Measurements from ENCODE around the gene NPIPB4.
"Not testable (repeated sequence)": the region's sequence is repeated elsewhere in the genome, so short reads cannot be mapped to it uniquely, and the experiment has no call there.

NPIPB4 gene

GRCh38 chr16:21857656-21858055 is at the start of gene NPIPB4:
Gene NPIPB4 (minus strand): TSS chr16:21857756. CDS start chr16:21857378, 378 bp downstream.
- not testable (repeated sequence) for DNase-seq (ENCODE audit: low read depth)

- DNase-seq (ENCODE audit: low read depth): not testable (repeated sequence)
These were observed 41.4 kb upstream of the NPIPB4 start for GRCh38 chr16:21898998-21899397.

GRCh38 chr16:21881988-21882387 is 24.4 kb upstream of the NPIPB4 start:
- DNase-seq (ENCODE audit: low read depth): not testable (repeated sequence)

DNA sequence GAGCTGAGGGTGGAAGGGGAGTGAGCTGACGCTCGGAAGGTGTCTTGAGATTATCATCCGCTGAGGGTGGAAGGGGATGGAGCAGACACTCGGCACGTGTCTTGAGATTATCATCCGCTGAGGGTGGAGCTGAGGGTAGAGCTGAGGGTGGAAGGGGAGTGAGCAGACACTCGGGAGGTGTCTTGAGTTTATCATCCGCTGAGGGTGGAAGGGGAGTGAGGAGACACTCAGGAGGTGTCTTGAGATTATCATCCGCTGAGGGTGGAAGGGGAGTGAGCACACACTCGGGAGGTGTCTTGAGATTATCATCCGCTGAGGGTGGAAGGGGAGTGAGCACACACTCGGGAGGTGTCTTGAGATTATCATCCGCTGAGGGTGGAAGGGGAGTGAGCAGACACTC is 20.4 kb downstream of the NPIPB4 start:
- DNase-seq (ENCODE audit: low read depth): not testable (repeated sequence)

- not testable (repeated sequence) for DNase-seq (ENCODE audit: low read depth)
These were observed 21.2 kb downstream of the NPIPB4 start for GRCh38 chr16:21836334-21836733.

DNA sequence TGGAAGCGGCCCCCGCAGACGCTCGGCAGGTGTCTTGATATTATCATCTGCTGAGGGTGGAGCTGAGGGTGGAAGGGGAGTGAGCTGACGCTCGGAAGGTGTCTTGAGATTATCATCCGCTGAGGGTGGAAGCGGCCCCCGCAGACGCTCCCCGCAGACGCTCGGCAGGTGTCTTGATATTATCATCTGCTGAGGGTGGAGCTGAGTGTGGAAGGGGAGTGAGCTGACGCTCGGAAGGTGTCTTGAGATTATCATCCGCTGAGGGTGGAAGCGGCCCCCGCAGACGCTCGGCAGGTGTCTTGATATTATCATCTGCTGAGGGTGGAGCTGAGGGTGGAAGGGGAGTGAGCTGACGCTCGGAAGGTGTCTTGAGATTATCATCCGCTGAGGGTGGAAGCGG is 21.8 kb downstream of the NPIPB4 start:
- DNase-seq (ENCODE audit: low read depth): not testable (repeated sequence)

DNA sequence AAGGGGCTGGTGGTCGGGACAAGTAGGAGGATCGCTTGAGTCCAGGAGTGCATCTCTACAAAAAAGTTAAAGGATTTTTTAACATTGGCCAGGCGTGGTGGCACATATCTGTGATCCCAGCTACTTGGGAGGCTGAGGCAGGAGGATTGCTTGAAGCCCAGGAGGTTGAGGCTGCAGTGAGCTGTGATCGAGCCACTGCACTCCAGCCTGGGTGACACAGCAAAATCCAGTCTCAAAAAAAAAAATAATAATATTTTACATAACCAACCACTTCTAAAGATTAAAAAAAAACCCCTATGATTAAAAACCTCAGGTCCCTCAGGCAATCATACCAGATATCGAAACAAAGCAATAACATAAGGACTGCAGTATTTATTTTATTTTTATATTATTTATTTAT is 23.3 kb downstream of the NPIPB4 start:
- not testable (repeated sequence) for DNase-seq (ENCODE audit: low read depth)

DNA sequence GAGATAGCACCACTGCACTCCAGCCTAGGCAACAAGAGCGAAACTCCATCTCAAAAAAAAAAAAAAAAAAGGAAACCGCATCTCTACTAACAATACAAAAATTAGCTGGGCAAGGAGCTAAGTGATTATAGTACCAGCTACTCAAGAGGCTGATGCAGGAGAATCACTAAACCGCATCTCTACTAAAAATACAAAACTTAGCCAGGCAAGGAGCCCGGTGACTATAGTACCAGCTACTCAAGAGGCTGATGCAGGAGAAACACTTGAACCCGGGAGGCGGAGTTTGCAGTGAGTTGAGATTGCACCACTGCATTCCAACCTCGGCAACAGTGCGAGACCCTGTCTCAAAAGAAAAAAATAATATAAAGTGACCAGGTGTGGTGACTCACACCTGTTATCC is 27.6 kb downstream of the NPIPB4 start:
- not testable (repeated sequence) for DNase-seq (ENCODE audit: low read depth)

DNA sequence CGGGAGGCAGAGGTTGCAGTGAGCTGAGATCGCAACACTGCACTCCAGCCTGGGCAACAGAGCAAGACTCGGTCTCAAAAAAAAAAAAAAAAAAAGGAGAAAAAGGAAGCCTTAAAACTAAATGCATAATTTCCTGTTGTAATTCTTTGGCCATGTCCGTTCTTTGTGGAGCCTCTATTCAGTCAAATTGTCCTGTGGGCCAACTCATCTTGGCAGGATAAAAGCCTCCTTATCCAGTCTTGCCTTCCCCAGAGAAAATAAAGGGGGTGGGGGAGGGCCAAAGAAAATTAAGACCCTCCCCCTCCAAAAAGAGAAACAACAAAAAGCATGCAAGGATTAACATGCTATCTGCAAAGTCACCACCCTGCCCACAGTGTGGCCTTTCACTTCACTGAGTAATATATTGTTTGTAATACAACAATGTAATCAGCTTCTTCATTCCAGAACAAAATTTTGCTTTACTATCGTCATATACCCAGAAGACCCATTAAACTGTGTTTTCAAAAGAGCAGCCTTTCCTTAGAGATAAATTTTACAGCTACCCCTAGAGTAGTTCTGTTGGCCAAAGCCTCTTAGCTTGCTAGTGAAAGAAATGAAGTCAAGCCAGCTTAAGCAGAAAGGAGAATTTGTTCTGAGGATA is 31.4 kb downstream of the NPIPB4 start:
- DNase-seq (ENCODE audit: low read depth): not testable (repeated sequence)

DNA sequence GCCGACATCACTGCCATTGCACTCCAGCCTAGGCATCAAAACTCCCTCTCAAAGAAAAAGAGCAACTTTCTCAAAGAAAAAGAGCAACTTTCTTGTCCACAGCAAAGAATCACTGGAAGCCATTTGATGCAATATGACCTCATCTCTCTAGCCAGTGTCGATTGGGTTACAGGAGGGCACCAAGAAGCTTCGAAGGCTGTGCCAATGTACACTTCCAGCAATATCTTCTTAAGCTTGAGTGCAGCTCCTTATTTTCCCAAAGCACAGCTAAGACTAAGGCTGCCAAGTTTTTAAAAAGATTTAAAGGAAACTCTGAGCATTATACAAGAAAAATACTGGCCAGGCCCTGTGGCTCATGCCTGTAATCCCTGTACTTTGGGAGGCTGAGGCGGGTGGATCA is 32.0 kb downstream of the NPIPB4 start:
- not testable (repeated sequence) for DNase-seq (ENCODE audit: low read depth)

- DNase-seq (ENCODE audit: low read depth): not testable (repeated sequence)
These were observed 34.3 kb downstream of the NPIPB4 start for GRCh38 chr16:21823258-21823657.

- DNase-seq (ENCODE audit: low read depth): not testable (repeated sequence)
These were observed 36.6 kb downstream of the NPIPB4 start for GRCh38 chr16:21820908-21821465.

DNA sequence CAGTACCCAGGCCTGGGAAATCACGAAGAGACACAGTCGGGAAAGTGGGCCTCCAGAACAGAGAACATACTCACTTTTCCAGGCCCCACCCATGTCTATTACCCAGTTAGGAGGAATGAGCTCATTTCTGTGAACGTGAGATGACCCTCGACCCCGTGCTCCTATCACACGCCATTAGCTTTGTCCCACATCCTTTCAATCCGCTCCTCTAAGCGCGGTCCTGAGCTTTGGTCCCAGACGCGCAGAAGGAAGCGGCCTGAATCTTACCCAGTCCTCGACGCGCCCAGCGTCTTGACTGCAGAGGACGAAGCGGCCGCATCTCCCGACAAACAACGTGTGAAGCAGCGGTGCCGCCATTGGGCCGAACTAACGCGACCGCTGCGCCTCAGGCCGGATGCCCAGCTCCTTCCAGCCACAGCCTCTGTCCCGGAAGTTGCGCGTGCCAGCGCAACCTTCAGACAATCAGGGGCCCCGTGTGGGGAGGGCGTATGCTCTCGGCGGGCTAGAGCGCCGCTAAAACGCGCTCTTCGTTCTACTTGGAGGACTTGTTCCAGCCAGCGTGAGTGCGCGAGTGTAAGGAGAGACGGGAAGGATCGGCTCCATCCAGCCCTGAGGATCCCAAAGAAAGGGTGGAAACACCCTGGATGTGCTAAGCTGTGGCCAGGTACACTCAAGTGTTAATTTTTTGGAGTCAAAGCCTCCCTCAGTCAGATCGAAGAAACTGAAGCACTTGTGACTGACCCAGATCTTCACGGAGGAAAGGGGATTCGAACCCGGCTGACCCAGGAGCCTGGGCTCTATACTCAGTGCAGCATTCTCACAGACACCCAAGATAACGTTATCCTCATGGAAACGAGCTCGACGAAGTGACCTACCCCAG is 37.3 kb downstream of the NPIPB4 start:
- DNase-seq (ENCODE audit: low read depth): peak; percentile 13

DNA sequence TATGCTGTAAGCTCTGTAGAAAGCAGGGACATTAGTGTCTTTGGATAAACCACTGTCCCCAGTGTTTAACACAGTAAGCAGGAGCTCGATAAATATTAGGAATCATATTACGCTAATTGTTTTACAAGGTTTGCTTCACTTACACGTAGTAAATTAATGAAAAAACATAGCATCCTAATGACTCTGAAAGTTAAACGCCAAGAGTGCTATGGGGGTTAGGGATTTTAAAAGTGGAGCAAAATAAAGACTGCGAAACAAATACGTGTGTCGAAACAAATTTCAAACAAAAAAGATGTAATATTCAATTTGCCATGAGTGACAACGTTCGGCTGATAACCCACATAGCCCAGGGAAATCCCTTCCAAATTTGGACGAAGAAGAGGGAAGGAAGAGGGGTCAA is 37.9 kb downstream of the NPIPB4 start:
- DNase-seq (ENCODE audit: low read depth): not testable (repeated sequence)

DNA sequence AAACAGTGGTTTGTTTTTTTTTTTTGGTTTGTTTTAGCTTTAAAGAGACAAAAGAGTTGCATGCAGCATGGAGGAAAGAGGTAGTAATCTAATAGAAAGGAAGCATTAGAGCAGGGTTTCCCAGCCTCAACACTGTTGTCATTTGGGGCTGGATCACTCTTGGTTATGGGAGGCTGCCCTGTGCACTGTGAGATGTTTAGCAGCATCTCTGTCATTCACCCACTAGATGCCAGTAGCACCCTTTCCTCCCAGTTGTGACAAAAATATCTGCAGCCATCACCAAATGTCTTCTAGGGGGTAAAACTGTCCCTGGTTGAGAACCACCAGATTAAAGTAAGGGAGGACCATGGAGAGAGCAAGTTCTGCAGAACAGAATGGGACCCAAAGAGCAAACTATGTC is 40.5 kb downstream of the NPIPB4 start:
- DNase-seq (ENCODE audit: low read depth): not testable (repeated sequence)

GRCh38 chr16:21815694-21816093 is 41.9 kb downstream of the NPIPB4 start:
- not testable (repeated sequence) for DNase-seq (ENCODE audit: low read depth)

DNA sequence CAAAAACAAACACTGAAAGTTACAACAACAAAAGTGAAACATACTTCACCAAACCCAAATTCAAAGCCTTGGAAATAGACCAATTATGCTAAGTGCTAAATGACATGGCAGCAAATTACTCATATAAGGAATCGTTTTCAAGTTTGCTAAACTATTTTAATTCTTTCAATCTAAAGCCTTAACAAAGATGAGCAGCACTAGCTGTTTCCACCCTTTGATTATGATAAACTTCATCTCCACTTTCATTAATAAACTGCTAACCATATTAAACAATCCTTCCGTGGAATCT is 55.2 kb downstream of the NPIPB4 start:
- DNase-seq (ENCODE audit: low read depth): not testable (repeated sequence)

GRCh38 chr16:21801538-21802374 is 55.8 kb downstream of the NPIPB4 start:
- DNase-seq (ENCODE audit: low read depth): peak; percentile 14

DNA sequence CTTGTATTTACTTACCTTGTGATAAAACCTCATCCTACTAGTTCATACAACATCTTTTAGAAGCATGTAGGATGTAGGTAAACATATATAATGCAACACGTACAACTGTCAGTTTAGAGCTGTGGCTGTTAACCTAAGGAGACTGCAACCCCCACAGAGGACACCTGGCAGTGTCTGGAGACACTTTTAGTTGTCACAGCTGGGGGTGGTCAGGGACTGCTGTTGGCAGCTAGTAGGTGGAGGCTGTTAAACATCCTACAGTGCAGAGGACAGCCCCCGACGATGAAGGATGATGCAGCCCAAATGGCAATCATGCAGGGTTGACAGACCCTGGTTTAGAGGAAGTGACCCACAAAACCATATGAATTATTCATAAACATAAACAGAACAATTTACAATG is 59.0 kb downstream of the NPIPB4 start:
- DNase-seq (ENCODE audit: low read depth): not testable (repeated sequence)

GRCh38 chr16:21793310-21793709 is 64.2 kb downstream of the NPIPB4 start:
- DNase-seq (ENCODE audit: low read depth): not testable (repeated sequence)

GRCh38 chr16:21790506-21790905 is 67.0 kb downstream of the NPIPB4 start:
- not testable (repeated sequence) for DNase-seq (ENCODE audit: low read depth)
